ENCODE results near the gene IRS1.

The IRS1 gene

GRCh38 chr2:226754821-226755604, 44.6 kb downstream of the IRS1 start:
- no peak for DNase-seq

DNA sequence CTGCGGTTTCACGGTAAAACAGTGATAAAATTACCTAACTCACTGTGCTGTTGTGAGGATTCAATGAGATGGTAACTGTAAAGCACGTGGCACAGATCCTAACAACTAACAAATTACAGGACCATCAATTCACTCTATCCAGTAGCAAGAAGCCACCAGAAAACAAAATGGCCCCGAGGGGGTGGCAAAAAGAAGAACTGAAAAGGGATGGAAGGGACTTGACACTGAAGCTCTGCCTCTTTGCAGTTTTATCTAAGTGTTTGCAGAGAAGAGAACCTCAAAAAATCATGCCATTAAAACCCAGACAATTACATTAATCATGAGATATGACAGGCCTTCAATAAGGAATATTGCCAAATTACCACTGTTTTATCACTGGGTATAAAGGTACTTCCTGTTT, 46.7 kb downstream of the IRS1 start:
- no peak for DNase-seq

- no peak for DNase-seq
These were observed 52.3 kb downstream of the IRS1 start for GRCh38 chr2:226747288-226747687.

GRCh38 chr2:226746196-226746800, 53.3 kb downstream of the IRS1 start:
- no peak for DNase-seq

- DNase-seq = no peak
These were observed 55.7 kb downstream of the IRS1 start for GRCh38 chr2:226743915-226744314.

DNA sequence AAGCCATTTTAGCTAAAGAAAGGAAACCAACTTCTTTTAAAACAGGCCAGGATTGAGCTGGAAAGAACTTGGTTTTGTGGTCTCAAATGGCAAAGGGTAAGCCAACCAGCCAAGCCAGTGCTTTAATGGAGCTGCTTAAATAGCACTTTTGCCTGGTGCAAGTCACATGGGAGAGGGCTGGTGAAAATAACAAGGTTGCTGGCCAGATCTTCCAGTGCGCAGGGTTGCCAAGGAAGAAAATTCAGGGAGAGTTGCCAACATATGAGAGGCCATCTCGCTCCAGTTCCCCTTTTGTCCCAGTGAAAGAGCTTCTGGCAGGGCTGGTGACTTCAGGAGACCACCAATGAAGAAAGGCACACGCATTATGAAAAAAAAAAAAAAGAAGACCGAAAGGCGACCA, 57.3 kb downstream of the IRS1 start:
- no peak for DNase-seq

DNA sequence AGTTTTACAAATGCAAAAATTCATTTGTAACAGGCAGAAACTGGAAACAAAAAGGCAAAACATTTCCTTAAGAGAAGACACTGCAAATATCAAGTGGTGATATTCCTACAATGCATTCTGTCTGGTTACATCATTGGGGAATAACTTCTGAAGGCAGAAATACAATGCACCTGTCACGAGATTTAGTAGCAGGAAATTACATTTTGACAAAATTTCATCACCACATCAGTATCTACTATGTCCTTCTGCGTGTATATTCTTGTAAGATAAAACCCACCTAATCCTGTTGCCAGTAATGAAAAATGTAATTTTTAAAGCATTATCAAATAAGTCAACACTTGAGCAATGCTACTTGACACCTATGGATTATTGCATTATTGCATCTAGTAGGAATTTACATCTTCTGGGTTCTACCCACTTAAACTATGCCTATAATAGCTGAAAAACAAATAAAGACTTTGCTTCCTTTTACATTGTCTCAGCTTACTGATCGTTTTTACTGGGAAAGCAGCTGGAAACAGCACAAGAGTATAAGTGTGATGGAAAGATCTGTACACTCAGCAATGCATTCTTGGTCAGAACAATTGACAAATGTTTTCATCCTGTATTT, 59.5 kb downstream of the IRS1 start:
- DNase-seq = no peak

- no peak for DNase-seq
These were observed 60.0 kb downstream of the IRS1 start for GRCh38 chr2:226739545-226740030.

GRCh38 chr2:226738821-226739544, 60.6 kb downstream of the IRS1 start:
- DNase-seq = no peak

DNA sequence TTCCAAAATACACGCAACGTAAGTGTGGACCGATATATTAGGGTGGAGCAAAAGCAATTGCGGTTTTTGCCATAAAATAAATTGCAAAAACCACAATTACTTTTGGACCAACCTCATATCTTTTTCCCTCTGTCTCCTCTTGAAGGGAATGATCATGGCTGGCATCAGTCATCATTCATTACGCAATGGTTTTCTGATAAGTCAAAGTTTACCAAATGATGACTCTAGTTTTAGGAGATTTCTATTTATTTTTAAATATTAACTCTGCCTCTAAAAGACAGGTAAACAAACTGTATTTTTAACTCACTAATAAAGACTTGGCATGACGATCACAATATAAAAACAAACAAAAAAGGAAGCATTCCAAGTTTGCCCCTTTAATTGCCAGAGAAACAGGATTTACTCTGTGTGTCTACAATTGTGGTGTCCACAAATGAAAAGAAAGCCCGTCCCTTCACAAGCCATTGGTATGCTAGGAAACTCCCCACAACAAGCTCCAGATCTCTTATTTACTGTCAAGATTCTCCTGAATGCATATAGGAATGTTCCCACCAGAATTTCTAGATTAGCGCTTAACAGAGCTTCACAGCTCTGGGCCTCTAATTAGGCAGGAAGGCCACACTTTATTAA, 61.3 kb downstream of the IRS1 start:
- no peak for DNase-seq

- no peak for DNase-seq
These were observed 63.2 kb downstream of the IRS1 start for GRCh38 chr2:226736382-226736781.

DNA sequence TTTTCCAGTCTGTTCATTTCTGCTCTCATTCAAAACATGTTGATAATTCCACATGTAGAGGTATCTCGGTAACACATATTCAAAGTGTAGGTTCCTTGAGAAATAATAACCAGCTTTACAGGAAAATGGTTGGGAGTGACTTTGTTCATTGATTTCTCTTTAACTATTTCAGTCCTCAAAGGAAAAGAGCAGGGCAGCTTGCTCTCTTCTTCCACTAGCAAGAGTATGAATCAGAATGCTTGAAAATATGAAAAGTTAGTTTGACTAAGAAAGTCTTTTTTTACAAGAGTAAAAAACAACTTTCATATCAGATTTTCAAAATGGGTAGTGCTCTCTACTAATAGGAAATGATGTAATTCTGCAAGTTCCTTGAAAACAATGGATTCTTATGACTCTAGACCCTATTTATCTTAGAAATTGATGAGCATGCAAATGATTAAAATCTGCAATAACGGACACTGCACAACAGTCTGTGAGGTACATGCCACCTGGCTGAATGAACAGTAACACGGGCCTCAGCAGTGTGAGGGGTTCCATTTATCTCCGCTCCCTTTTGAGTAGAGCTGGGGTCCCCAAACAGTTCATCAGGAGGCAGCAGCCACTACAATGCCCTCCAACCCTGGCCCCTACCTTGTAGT, 65.6 kb downstream of the IRS1 start:
- no peak for DNase-seq

- DNase-seq = no peak
These were observed 66.3 kb downstream of the IRS1 start for GRCh38 chr2:226733189-226733858.

DNA sequence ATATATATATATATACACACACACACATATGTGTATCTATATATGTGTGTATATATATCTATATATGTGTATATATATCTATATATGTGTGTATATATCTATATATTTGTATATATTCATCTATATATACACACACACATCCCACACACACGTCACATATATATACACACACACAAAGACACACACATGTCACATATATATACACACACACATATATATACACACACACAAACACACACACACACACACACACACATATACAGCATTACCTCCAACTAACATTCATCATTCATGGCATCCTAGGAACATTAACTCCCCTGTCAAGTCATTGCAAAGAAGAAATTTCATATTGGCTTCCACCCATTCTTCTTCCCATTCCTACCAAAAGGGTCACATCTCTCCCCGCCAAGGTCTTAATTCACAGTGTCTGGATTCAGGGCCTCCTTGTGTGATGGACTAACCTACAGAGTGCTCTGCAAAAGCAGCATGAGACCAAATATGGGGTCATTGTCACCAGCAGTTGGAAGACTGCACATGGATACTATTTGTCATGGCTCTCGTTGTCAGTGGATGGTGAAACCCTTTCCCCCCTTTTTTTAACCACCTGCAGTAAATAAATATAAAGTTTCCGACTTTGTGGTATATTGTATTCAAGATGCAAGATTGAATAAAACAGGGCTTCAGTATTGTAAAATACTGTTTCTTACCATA, 67.0 kb downstream of the IRS1 start:
- DNase-seq = no peak

GRCh38 chr2:226730481-226730880, 69.1 kb downstream of the IRS1 start:
- DNase-seq = no peak

GRCh38 chr2:226728996-226729395, 70.6 kb downstream of the IRS1 start:
- no peak for DNase-seq

GRCh38 chr2:226727251-226727650, 72.4 kb downstream of the IRS1 start:
- DNase-seq = no peak

DNA sequence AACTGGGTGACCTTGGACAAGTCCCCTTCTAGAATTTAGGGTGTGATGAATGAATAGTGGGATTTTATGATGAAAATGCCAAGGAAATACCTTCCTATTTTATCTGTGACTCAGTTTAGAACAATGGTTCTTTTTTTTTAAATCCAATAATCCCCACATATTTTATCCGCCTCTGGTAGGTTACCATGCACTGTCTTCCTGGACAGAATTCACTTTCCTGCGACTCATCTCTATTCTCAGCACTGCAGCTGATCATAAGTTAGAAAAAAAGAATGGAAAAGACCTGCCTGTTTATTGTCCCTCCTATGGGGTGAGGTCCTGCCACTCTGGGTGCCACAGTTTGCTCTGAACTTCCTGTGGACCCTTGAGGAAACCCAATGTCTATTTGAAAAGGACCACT, 73.1 kb downstream of the IRS1 start:
- DNase-seq = no peak

GRCh38 chr2:226725126-226725860, 74.3 kb downstream of the IRS1 start:
- no peak for DNase-seq

DNA sequence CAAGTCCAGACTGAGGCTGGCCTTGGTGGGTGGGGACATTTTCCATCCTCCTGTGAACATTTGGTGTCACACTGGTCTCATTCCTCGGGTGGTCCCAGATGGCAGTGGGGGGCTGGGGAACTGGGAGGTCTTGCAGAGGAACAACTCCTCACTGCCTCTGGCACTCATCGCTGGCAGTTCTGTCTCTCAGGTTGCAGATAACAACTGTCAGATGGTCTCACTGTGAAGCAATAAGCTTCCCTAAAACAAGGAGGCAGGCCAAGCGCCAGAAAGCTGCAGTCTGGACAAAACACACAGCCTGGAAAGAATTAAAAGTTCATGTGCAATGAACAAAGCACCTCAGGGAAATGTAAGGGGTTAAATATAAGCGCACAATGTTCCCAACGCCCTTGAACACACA, 78.1 kb downstream of the IRS1 start:
- DNase-seq = no peak

DNA sequence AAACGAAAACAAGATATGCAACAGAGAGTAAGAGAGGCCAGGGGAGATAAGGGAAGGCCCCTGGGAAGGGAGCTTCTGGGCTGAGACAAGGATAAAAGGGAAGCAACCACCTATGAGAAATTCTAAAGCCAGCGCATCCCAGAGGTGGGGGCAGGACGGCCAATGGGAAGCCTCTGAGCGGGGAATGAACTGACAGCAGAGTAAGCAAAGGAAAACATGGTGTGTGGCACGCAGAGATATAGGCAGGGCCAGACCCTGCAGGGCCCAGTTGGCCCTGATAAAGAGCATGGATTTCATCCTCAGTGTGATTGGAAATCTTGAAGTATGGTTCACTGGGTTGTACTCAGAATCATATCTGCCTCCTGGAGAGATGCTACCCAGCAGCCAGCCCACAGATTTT, 78.7 kb downstream of the IRS1 start:
- no peak for DNase-seq
